ENCODE results near the gene MRGPRG.
A peak's percentile ranks its signal among the peaks of the same experiment; 100 is the strongest.

MRGPRG gene

DNA sequence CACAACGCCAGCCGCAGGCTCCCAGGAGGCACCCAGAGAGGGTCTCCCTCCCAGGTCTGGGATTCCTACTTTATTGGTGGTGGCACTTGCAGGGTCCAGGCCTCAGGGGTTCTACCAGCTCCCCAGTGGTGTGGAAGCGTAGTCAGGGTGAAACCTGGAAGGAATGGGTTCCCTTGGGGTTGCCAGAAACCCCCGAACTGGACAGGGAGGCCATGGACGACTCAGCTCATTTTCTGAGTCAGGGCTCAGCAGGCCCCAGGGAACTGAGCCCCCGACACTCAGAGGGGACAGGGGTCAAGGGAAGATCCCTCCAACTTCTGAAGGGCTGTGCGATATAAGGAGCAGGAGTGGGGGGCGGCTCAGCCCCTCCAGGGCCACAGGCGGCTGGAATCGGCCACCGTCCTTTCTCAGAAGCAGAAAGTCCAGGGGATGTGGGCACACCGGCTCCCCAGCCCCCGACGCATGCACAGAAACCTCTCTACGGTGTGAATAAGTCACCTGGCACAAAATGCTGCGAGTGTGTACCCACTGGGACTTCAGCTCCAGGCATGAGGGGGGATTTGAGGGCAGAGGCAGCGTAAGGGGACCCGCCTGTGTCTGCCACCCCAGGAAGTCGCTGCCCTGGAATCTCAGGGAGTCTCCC is 25.1 kb downstream of the MRGPRG start:
- Histone ChIP-seq H3K4me3 (ENCODE audit: insufficient read depth, low read depth, low read length) (no peak overlapping the region), H3K9me3 (ENCODE audit: control insufficient read depth, low read length) (no peaks in the 10 kb centered on the region), H3K27me3 (ENCODE audit: control insufficient read depth, insufficient read depth, low read length, poor library complexity, severe bottlenecking) (no peaks in the 10 kb centered on the region), H3K36me3 (ENCODE audit: control insufficient read depth, insufficient read depth, low read length) (no peaks in the 10 kb centered on the region), H3K4me1 (ENCODE audit: control insufficient read depth, insufficient read depth, low read length) (peaks cover 16% of the 10 kb centered on the region), H3K27ac (ENCODE audit: insufficient read depth, low read depth, low read length, poor library complexity, severe bottlenecking) (no peak overlapping the region)
- WGBS, 2 experiments = 84 to 85% methylated on average over 19 of the region's 19 CpGs

DNA sequence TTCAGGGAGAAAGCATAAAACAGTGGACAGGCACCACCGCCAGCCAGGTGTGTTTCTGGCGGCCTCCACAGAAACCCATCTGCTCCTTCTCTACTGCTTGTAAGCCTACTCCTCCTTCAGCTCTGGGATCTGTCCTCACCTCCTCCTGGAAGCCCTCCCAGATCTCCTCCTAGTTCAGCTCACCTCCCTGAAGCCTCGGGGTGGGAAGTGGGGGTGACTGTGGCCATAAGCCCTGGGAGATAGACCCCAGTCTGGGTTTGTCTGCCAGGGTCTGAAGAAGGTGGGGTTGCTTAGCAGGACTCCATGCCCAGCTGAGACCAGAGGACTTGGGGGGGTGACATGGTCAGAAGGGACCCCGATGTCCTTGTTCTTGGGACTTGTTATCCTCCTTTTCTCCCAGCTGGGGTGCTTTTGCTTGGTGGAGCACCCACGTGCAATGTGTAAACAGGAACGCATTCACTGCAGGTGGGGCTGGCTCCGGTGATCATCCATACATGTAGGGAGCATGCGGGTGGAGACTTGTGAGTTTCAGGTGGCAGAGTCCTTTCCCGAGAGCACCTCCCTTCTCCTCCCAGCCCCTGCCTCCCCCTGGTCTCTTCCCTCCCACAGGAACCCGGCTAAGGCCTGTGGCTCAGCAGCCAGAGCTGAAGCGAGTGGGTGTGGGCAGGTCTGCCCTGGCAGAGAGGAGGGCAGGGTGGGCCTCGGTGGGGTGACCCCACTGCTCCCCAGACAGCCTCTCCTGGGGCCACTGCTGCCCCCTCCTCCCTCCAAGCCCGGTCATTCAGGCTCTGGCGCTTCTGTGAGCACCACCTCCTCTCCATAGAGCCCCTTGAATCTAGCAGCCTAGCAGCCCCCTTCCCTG is 25.9 kb downstream of the MRGPRG start:
- WGBS, 2 experiments = 87 to 91% methylated on average over 14 of the region's 14 CpGs
- Histone ChIP-seq H3K27ac (ENCODE audit: insufficient read depth, low read depth, low read length, poor library complexity, severe bottlenecking) (no peak overlapping the region), H3K4me3 (ENCODE audit: insufficient read depth, low read depth, low read length) (no peak overlapping the region), H3K27me3 (ENCODE audit: control insufficient read depth, insufficient read depth, low read length, poor library complexity, severe bottlenecking) (no peaks in the 10 kb centered on the region), H3K36me3 (ENCODE audit: control insufficient read depth, insufficient read depth, low read length) (no peaks in the 10 kb centered on the region), H3K4me1 (ENCODE audit: control insufficient read depth, insufficient read depth, low read length) (peaks cover 16% of the 10 kb centered on the region), H3K9me3 (ENCODE audit: control insufficient read depth, low read length) (no peaks in the 10 kb centered on the region)

DNA sequence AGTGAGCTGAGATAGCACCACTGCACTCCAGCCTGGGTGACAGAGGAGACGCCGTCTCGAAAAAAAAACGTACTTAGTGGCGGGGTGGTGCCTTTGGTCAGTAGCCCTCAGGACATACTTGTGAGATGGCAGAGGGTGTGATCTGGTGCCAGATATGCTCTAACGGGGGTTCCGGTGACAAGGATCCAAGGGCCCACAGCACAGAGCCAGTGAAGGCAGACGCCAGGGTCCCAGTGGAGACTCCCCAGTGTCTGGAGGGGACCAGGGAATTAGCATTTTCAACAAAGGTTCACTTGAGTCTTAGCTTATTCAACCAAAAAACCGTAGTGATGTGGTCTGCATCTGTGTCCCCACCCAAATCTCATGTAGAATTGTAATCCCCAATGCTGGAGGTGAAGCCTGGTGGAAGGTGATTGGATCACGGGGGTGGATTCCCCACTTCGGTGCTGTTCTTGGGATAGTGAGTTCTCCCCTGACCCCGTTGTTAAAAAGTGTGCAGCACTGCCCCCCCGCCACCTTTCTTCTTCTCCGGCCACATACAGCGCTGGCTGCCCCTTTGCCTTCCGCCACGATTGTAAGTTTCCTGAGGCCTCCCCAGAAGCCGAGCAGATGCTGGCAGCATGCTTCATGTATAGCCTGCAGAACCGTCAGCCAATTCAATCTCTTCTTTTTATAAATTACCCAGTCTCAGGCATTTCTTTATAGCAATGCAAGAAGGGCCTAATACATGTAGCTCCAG is 26.9 kb downstream of the MRGPRG start:
- H3K27ac ChIP-seq (ENCODE audit: insufficient read depth, low read depth, low read length, poor library complexity, severe bottlenecking) = no peak overlapping the region
- no peaks in the 10 kb centered on the region for H3K27me3 ChIP-seq (ENCODE audit: control insufficient read depth, insufficient read depth, low read length, poor library complexity, severe bottlenecking)
- H3K4me3 ChIP-seq (ENCODE audit: insufficient read depth, low read depth, low read length) = no peak overlapping the region
- no peaks in the 10 kb centered on the region for H3K9me3 ChIP-seq (ENCODE audit: control insufficient read depth, low read length)
- 94 to 96% methylated on average over 19 of the region's 19 CpGs for WGBS, 2 experiments
- peaks cover 16% of the 10 kb centered on the region for H3K4me1 ChIP-seq (ENCODE audit: control insufficient read depth, insufficient read depth, low read length)
- no peaks in the 10 kb centered on the region for H3K36me3 ChIP-seq (ENCODE audit: control insufficient read depth, insufficient read depth, low read length)

DNA sequence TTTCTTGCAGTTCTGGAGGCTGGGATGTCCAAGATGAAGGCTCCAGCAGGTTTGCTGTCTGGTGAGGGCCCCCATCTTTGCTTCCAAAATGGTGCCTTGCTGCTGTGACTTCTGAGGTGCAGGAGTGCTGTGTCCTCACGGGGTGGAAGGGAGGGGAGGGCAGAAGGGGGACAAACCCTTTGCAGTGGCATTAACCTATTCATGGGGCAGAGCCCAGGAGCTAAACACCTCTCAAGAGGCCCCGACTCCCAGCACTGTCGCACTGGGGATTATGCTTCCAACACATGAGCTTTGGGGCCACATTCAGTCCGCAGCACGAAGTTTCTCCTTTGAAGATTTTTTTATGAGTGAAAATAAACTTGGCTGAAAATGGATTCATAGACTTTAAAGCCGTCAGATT is 28.0 kb downstream of the MRGPRG start:
- no peaks in the 10 kb centered on the region for H3K36me3 ChIP-seq (ENCODE audit: control insufficient read depth, insufficient read depth, low read length)
- H3K9me3 ChIP-seq (ENCODE audit: control insufficient read depth, low read length) = no peaks in the 10 kb centered on the region
- H3K27me3 ChIP-seq (ENCODE audit: control insufficient read depth, insufficient read depth, low read length, poor library complexity, severe bottlenecking) = no peaks in the 10 kb centered on the region
- H3K27ac ChIP-seq (ENCODE audit: insufficient read depth, low read depth, low read length, poor library complexity, severe bottlenecking) = no peak overlapping the region
- H3K4me1 ChIP-seq (ENCODE audit: control insufficient read depth, insufficient read depth, low read length) = peaks cover 16% of the 10 kb centered on the region
- 75 to 76% methylated on average over 6 of the region's 6 CpGs for WGBS, 2 experiments
- H3K4me3 ChIP-seq (ENCODE audit: insufficient read depth, low read depth, low read length) = no peak overlapping the region

DNA sequence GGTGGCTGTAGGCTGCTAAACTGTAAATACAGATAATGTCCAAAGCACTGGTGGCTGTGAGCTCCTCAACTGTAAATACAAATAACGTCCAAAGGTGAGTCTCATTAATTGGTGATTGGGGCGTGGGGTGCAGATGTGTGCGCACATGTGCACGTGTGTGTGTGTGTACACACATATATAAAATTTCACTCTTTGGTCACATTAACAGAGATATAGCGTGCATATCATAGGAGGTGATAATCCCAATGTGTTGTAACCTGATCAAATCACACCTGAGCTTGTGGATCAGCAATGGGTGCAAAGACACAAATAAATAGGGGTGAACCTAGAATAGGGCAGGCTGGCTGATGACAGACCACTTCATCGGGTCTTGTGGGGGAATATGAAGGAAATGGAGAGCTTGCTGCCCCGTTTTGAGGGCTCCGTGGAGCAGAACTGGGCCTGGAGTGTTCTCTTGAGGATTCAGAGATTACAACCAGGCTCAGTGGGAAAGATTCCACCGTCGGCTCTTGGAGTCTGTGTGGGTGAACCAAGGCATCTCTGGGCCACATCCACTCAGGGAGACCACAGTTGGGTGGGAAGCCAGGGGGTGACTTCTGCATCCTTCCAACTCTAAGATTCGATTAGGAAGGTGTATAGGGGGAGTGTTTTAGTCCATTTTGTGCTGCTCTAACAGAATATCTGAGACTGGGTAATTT is 28.6 kb downstream of the MRGPRG start:
- H3K27ac ChIP-seq (ENCODE audit: insufficient read depth, low read depth, low read length, poor library complexity, severe bottlenecking) = no peak overlapping the region

DNA sequence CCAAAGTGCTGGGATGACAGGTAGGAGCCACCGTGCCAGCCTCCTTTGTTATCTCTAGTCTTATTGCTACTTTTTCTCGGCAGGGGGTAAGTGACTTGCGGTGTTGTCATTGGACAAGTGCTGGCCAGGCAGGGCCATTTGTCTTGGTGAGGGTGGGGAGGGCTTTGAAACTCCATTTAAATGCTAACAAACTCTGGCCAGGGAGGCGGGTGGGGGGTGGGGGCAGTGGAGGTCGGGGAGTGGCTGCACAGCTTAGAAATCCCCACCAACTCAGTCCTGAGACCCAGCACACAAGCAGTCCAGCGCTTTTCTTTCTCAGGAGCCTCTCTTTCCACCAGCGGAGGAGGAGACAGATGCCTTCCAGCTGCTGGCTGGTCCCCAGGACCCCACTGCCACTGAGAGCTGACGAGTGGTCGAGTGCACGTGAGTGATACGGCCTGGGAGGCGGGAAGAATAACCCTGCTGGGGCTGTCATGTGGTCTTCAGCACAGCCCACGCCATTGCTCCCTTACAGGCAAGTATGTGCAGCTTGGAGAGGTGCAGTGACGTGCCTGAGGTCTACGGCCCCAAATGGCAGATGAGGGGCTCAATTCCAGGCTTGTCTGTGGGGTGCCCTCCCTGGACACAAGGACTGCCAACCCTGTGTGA is 29.3 kb downstream of the MRGPRG start:
- H3K4me3 ChIP-seq (ENCODE audit: insufficient read depth, low read depth, low read length) = peak overlapping the region; percentile 9

More for the DNA sequence above, 28.6 kb downstream of the MRGPRG start:
- peaks cover 16% of the 10 kb centered on the region for H3K4me1 ChIP-seq (ENCODE audit: control insufficient read depth, insufficient read depth, low read length)
- no peaks in the 10 kb centered on the region for H3K9me3 ChIP-seq (ENCODE audit: control insufficient read depth, low read length)
- H3K27me3 ChIP-seq (ENCODE audit: control insufficient read depth, insufficient read depth, low read length, poor library complexity, severe bottlenecking) = no peaks in the 10 kb centered on the region
- H3K4me3 ChIP-seq (ENCODE audit: insufficient read depth, low read depth, low read length) = no peak overlapping the region
- whole genome bisulfite sequencing, 2 experiments = 91 to 96% methylated on average over 8 to 11 of the region's 11 CpGs
- H3K36me3 ChIP-seq (ENCODE audit: control insufficient read depth, insufficient read depth, low read length) = no peaks in the 10 kb centered on the region

DNA sequence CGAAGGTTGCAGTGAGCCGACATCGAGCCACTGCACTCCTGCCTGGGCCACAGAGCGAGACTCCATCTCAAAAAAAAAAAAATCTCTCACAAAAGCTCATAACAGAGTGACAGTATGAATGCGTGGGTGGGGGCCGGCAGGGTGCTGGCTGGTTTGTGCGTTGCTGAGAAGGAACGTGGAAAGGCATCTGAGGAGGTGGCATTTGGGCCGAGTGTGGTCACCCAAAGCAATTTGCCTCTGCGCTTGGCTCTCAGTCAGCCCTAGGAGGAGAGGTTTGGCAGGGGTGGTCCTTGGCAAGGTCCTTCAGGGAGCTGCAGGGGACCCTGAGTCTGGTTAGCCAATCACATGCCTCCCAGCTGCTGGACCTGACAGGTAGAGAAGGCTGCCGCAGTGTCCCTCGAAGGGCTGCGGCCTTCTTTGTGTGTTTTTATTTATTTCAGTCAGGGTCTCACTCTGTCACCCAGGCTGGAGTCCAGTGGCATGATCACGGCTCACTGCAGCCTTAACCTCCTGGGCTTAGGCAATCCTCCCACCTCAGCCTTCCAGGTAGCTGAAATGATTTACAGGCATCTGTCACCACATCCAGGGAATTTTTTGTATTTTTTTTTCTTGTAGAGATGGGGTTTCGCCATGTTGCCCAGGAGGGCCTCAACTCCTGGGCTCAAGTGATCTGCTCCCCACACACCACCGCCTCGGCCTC is 30.0 kb downstream of the MRGPRG start:
- 66 to 73% methylated on average over 17 of the region's 17 CpGs for WGBS, 2 experiments

More for the DNA sequence above, 29.3 kb downstream of the MRGPRG start:
- H3K9me3 ChIP-seq (ENCODE audit: control insufficient read depth, low read length) = no peaks in the 10 kb centered on the region
- H3K4me1 ChIP-seq (ENCODE audit: control insufficient read depth, insufficient read depth, low read length) = peaks cover 16% of the 10 kb centered on the region
- H3K27ac ChIP-seq (ENCODE audit: insufficient read depth, low read depth, low read length, poor library complexity, severe bottlenecking) = no peak overlapping the region
- H3K36me3 ChIP-seq (ENCODE audit: control insufficient read depth, insufficient read depth, low read length) = no peaks in the 10 kb centered on the region
- no peaks in the 10 kb centered on the region for H3K27me3 ChIP-seq (ENCODE audit: control insufficient read depth, insufficient read depth, low read length, poor library complexity, severe bottlenecking)
- WGBS, 2 experiments = 14 to 18% methylated on average over 15 of the region's 15 CpGs

DNA sequence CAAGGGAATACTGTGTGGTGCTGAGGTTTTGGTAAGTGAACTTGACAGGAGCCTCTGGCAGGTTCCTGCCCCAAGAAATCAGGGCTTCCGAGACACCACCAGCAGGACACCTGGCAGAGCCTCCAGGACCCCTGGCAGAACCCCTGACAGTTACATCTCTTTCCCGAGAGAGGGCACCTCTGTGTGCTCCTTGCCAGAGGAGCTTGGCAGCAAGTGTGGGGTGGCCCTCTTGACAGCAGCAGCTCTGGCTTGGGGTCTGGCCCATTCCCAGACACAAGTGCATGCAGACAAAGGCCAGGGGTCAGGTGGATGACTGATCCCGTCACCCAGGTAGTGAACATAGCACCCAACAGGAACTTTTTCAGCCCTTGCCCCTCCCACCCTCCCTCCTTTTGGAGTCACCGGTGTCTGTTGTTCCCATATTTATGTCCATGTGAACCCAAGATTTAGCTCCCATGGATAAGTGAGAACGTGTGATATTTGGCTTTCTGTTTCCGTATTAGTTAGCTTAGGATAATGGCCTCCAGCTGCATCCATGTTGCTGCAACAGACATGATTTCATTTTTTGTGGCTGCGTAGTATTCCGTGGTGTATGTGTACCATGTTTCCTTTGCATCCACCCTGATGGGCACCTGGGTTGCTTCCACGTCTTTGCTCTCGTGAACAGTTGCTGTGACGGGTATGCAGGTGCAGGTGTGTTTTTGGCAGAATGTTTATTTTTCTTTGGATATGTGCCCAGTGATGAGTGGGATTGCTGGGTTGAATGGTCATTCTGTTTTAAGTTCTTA is 32.3 kb downstream of the MRGPRG start:
- H3K4me3 ChIP-seq (ENCODE audit: insufficient read depth, low read depth, low read length) = no peak overlapping the region
- H3K4me1 ChIP-seq (ENCODE audit: control insufficient read depth, insufficient read depth, low read length) = peaks cover 11% of the 10 kb centered on the region
- H3K27me3 ChIP-seq (ENCODE audit: control insufficient read depth, insufficient read depth, low read length, poor library complexity, severe bottlenecking) = no peaks in the 10 kb centered on the region
- no peaks in the 10 kb centered on the region for H3K36me3 ChIP-seq (ENCODE audit: control insufficient read depth, insufficient read depth, low read length)
- H3K9me3 ChIP-seq (ENCODE audit: control insufficient read depth, low read length) = no peaks in the 10 kb centered on the region
- H3K27ac ChIP-seq (ENCODE audit: insufficient read depth, low read depth, low read length, poor library complexity, severe bottlenecking) = no peak overlapping the region
- 93% methylated on average over 11 of the region's 11 CpGs for WGBS, 2 experiments

More for the DNA sequence above, 30.0 kb downstream of the MRGPRG start:
- no peaks in the 10 kb centered on the region for H3K36me3 ChIP-seq (ENCODE audit: control insufficient read depth, insufficient read depth, low read length)
- H3K27me3 ChIP-seq (ENCODE audit: control insufficient read depth, insufficient read depth, low read length, poor library complexity, severe bottlenecking) = no peaks in the 10 kb centered on the region
- H3K9me3 ChIP-seq (ENCODE audit: control insufficient read depth, low read length) = no peaks in the 10 kb centered on the region
- H3K4me1 ChIP-seq (ENCODE audit: control insufficient read depth, insufficient read depth, low read length) = peaks cover 16% of the 10 kb centered on the region
- H3K4me3 ChIP-seq (ENCODE audit: insufficient read depth, low read depth, low read length) = no peak overlapping the region
- no peak overlapping the region for H3K27ac ChIP-seq (ENCODE audit: insufficient read depth, low read depth, low read length, poor library complexity, severe bottlenecking)
